Measurements from ENCODE around the gene ZNF268.

DNA sequence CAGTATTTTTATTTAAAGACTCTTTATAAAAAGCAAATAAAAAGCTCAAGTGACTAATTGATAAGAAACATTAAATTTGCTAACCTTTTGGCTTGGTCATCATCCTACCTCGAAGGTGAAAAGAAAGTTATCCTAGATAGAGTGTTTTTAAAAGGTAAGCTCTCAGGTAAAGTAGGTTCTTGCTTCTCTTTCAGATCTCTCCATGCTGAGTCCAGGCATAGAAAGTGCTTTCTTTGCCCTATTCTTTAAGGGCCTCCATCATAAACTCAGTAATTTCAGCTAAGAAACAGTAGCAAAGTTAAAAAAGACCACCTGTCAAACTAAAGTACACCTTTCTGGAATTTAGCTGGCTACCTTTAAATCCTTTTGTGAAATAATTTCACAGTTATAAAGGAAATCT, 75.0 kb downstream of the ZNF268 start:
- TF ChIP-seq, protein P1, sequence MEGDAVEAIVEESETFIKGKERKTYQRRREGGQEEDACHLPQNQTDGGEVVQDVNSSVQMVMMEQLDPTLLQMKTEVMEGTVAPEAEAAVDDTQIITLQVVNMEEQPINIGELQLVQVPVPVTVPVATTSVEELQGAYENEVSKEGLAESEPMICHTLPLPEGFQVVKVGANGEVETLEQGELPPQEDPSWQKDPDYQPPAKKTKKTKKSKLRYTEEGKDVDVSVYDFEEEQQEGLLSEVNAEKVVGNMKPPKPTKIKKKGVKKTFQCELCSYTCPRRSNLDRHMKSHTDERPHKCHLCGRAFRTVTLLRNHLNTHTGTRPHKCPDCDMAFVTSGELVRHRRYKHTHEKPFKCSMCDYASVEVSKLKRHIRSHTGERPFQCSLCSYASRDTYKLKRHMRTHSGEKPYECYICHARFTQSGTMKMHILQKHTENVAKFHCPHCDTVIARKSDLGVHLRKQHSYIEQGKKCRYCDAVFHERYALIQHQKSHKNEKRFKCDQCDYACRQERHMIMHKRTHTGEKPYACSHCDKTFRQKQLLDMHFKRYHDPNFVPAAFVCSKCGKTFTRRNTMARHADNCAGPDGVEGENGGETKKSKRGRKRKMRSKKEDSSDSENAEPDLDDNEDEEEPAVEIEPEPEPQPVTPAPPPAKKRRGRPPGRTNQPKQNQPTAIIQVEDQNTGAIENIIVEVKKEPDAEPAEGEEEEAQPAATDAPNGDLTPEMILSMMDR (IDR thresholded peaks at IDR 0.05) = no peak
- TF ChIP-seq EP300 (IDR thresholded peaks at IDR 0.05) = no peak
- no peak for TF ChIP-seq POLR2A (IDR thresholded peaks at IDR 0.05)
- no peak for TF ChIP-seq POLR2AphosphoS5 (IDR thresholded peaks at IDR 0.05)
